GM19099 (cell line): ENCODE results near the gene CASK.

Source experiments
- POLR2A ChIP-seq: IDR thresholded peaks from 3 replicates; pipeline ENCODE4 v1.6.1; 2011; ENCODE audit warnings: low read depth; ENCODE audit not compliant: insufficient read length; ENCODE audit errors: extremely low read depth

CASK gene, protein sequence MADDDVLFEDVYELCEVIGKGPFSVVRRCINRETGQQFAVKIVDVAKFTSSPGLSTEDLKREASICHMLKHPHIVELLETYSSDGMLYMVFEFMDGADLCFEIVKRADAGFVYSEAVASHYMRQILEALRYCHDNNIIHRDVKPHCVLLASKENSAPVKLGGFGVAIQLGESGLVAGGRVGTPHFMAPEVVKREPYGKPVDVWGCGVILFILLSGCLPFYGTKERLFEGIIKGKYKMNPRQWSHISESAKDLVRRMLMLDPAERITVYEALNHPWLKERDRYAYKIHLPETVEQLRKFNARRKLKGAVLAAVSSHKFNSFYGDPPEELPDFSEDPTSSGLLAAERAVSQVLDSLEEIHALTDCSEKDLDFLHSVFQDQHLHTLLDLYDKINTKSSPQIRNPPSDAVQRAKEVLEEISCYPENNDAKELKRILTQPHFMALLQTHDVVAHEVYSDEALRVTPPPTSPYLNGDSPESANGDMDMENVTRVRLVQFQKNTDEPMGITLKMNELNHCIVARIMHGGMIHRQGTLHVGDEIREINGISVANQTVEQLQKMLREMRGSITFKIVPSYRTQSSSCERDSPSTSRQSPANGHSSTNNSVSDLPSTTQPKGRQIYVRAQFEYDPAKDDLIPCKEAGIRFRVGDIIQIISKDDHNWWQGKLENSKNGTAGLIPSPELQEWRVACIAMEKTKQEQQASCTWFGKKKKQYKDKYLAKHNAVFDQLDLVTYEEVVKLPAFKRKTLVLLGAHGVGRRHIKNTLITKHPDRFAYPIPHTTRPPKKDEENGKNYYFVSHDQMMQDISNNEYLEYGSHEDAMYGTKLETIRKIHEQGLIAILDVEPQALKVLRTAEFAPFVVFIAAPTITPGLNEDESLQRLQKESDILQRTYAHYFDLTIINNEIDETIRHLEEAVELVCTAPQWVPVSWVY

DNA sequence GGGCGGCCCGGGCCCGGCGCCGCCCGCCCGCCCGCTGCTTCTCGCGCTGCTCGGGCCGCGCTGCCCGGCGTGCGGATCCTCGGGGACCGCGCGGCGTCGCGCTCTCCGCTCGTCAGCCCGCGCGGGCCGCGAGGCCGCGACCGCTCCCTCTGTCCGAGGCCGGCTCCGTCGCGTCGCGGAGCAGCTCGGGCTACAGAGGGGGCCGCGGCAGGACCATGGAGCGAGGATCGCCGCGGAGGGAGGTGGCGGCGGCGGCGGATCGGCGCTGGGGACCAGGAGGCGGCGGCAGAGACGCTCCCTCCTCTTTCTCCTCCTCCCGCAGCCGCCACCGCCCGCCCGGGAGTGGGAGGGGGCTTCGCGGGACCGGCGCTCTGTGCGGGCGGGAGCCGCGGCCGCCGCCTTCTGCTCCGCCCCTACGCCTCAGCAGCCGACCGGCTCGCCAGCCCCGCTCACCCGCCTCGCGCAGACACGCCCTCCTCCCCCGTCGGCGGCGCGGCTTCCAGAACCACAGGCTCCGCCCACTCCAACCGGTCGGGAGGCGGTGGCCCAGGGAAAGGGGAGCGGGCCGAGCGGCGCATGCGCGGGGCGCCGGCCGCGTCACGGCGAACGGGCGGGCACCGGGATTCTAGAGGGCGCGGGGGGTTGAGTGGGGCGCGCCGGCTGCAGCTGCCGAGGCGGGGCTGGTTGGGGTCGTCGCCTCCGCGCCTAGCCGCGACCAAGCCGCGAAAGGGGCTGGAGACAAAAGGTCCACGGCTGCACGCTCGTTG, at the start of gene CASK:
CASK (minus strand) TSS at position 344 of the 767 bp plus-strand sequence. CDS start 566 bp downstream, outside the sequence.
- peak; percentile 57 for TF ChIP-seq POLR2A

DNA sequence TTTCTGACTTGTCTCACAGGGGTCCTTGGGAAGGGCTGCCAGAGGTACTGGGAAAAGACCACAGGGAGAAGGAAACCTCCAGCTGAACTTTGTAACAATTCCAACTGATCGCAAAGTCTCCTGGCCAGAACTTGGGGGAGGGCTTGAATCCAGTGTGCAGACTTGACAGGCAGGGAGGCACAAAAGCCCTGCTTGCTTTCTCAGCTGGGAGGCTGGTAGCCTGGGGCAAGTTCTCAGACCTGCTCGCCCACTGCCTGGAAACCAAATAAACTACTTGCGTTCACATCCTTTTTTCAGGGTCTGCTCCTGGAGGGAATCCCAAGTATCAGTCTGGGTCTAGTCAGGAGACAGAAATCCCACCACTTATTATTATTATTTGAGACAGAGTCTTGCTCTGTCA, 48.0 kb upstream of the CASK start:
- TF ChIP-seq POLR2A, result no peak

DNA sequence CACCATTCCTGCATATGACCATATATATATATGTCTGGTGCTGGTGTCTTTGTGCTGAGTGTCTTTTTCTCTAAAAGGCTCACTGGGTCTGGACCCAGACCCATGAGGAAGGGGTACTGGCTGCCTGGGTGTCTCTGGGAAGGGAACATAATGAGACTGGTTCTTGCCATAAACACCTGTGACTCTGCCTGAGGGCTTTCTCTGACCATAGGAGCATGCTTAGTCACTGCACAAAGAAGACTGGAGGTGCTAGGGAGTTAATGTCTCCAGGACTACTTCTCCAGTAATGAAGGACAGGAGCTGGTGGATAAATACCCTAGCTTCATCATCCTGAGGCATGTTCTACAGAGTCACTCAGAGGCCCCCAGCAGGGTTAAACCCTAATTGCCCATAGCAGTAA, 47.1 kb upstream of the CASK start:
- no peak for TF ChIP-seq POLR2A

DNA sequence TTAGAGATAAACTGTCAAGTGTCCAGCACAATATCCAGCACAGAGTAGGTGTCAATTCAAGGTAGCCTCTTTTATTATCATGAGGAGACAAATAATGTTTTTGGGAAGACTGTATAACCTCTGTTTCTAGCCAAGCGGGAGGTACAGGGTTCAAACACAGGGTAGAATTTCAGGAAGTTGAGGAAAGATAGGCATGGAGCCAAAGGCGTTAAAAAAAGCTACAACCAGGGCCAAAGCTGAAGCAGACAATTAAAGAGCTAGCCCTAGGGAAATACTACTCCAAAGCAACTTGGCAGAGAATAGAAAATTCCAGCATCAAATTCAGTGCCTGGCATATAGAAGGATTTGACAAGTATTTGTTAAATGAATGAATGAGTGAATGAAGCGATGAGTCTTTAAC, 40.0 kb upstream of the CASK start:
- no peak for TF ChIP-seq POLR2A

DNA sequence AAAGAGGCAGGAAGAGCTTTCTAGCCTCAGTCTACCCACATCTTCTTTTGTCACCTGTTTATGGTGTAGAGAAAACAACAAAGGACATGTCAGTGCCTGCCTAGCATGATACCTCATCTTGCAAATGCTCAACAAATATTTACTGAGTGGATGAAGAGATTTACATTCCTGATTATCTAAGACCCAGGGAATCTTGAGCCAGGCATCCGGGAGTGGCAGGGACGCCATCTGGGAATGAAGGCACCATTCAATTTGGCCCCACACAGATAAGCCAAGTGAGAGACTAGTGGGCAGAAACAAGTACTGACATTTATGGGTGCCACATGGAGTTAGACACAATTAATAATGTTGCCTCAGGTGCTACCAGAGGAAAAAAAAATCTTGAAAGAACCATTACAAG, 36.8 kb upstream of the CASK start:
- TF ChIP-seq POLR2A, result no peak

DNA sequence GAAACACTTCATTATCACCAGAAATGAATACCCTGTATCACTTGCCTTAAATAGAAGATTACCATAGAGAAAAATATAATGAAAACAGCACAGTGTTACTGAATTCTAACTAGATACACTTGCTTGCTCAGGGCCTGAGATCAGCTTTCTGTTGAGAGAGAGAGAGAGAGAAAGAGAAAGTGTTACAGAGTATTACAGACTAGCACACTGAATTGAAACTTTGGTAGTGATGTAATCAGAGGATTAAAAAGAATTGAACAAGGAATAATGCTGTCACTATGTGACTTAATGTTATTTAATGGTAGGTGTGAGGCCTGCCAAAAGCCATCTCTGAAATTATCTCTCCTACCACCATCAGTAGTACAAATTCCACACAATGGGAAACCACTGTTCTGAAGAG, 35.5 kb upstream of the CASK start:
- TF ChIP-seq POLR2A, result no peak

DNA sequence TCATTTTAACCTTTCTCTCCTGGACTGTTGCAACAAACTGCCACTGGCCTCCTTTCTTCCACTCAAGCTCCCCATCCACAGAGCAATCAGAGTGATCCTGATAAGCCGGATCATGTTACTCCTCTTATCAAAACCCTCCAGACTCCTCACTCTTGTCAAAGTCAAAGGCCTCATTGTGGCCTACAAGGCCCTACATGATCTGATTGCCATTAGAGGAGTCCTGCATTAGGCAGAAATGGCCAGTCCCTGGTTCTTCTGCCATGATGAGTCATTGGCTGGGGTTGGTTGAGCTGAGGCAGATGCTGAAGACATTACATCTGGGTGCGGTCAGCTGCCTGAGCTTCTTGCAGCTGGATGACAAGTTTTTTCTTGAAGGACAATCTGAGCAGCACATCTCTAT, 32.7 kb upstream of the CASK start:
- TF ChIP-seq POLR2A, result no peak

DNA sequence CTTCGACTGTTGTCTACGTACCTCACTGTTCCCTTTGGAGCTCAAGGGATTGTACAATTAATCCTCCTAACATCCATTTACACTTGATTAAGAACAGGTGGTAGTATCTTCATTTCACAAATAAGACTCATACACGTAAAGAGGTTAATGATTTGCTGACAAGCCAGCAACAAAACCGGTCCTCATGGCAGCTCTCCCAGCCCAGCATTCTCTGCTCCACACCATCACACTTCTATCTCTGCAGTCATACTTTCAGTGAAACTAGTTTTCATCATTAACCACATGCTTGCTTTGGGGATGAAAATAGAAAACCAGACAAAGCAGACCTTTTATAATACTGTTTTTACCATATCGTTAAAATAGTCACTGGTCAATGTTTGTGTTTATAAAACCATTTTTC, 28.7 kb upstream of the CASK start:
- no peak for TF ChIP-seq POLR2A

DNA sequence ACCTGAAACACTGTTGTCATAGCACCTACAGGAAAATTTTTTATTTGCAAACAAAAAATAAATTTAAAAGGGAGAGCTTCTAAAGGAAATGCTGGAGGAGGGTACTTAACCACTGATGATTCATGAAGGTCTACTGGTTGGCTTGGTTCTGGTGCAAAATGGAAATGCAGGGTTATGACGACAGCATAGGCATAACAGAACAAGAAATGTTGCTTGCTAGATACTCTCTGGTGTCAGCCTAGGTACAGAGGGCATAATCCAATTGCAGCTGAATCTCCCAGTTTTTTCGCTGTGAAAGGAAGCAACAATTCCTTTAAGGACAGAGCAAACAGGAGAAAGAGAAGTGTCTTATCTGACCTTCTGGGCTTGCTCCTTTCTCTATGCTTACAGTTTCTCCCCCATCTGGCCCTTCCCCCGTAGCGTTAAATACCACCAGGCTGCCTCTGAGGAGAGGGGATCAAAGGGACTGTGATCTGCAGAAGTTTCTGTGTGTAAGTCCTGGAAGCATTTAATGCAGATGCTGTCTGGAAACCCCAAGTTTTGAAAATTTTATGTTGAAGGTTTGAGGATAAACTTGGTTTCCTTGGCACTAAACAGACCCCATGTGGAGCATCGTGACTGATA, 23.7 kb upstream of the CASK start:
- no peak for TF ChIP-seq POLR2A

DNA sequence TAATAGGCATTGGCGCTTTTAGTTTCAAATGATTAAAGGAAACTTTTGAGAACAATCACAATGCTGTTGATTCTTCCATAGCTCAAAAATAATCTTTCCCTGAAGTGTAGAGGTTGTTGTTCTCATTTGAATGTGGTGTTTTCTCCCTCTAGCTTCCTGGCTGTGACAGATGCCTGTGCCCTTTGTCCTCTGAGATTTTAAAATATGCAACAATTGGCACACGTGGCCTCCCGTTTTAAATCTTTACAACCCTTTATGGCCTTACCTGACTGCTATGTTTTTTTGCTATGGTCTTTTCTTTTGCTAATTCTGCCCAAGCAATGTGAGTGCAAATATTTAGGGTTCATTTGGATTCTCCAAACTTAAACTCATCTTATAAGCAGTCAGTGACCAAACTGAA, 22.9 kb upstream of the CASK start:
- no peak for TF ChIP-seq POLR2A

DNA sequence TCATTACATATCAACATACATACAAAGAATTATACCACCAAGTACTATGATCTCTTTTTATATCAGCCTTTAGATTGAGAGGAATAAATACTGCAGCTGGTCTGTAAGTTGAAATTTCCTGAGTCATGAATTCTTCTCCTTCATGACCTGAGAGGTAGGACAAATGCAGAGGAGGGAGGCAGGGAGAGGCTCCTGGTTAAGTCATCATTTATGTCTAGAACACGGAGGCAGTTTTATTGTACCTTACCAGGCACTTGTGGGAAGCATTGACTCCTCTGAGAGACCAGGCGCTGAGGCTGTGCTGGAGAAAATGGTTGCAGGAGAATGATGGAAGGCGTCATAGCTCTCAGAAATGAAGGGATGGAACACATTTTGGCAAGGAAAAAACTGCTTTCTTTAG, 12.5 kb upstream of the CASK start:
- no peak for TF ChIP-seq POLR2A

DNA sequence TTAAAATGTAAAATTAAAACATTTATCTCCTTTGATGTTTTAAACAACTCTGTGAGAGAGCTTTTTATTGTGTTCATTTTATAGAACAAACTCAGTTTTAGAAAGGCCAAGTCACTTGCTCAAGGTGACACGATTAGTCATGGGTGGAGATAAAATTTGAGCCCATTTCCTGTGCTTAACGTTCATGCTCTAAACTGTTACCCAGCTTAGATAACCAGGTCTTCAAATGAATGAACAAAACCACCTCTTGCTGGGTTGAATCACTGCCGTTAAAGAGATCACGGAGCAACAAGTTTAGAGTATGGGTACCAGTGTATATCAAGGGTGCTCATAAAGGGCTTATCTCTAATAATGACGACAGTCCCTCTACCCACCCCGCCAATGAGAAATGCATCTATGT, 10.2 kb upstream of the CASK start:
- TF ChIP-seq POLR2A, result no peak

DNA sequence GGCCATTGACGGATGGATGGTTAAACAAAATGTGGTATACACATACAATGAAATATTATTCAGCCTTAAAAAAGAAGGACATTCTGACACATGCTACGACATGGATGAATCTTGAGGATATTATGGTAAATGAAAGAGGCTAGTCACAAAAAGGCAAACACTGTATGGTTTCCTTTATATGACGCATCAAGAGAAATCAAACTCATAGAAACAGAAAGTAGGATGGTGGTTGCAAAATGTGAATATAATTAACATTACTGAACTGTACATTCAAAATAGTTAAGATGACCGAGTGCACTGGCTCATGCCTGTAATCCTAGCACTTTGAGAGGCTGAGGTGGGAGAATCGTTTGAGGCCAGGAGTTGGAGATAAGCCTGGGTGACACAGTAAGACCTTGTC, 9.5 kb upstream of the CASK start:
- no peak for TF ChIP-seq POLR2A

DNA sequence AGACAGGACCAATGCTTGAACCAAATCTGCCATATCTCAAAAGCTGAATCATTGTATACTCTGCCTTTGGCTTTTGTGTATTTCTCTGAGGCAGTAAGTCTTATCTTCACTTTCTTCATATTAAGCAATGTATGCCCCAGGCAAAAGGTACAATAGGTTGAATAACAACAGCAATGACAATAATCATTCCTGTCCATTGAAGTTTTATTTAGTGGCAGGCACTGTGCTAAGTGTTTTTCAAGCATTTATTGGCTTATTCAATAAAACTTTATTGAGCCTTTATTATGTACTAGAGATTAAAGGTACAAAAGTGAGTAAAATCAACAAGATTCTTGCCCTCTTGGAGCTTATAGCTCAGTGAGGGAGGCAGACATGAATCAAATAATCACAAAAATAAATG, 8.2 kb upstream of the CASK start:
- no peak for TF ChIP-seq POLR2A
